K562 (cell line): ENCODE results near the gene MYLIP. TPM values are rescaled to one million over a fixed set of nuclear protein-coding genes. Genes with fewer than 3 reads are reported as not detected.

Experiments
- BRCA1 ChIP-seq, 2 experiments: fragments of 450-650 bp in 1 of 2; sonication (generic) in 1 of 2; formaldehyde crosslinking in 1 of 2; IDR thresholded peaks; 2 replicates each; pipeline versions ENCODE4 v1.5.0 to v1.6.1; 2017 to 2020; ENCODE audit warnings: mild to moderate bottlenecking in 1 of 2, missing genetic modification reagents in 1 of 2
- BRF1 ChIP-seq: IDR thresholded peaks from 3 replicates; pipeline ENCODE4 v1.6.1; 2011; ENCODE audit warnings: borderline replicate concordance, mild to moderate bottlenecking; ENCODE audit not compliant: insufficient read length; ENCODE audit errors: extremely low read depth
- FOXJ3 ChIP-seq: sonication (generic); formaldehyde crosslinking; IDR thresholded peaks from 2 replicates; pipeline ENCODE4 v1.4.0; 2020; ENCODE audit warnings: mild to moderate bottlenecking, missing genetic modification reagents
- HOXB6 ChIP-seq: fragments of 250-450 bp; sonication (Bioruptor Pico); IDR thresholded peaks from 2 replicates; pipeline ENCODE4 v1.5.1; 2022; ENCODE audit warnings: mild to moderate bottlenecking, borderline replicate concordance
- MYC ChIP-seq, 2 experiments: fragments of 250-450 bp in 1 of 2; sonication (Bioruptor Pico) in 1 of 2; IDR thresholded peaks; 2 replicates each; pipeline versions ENCODE4 v1.5.1 to v1.6.1; 2012 to 2021; ENCODE audit warnings: low read depth in 2 of 2, borderline replicate concordance in 1 of 2, improper control_type of control experiment in 1 of 2, low read length in 1 of 2, mild to moderate bottlenecking in 1 of 2, moderate library complexity in 1 of 2
- NBN ChIP-seq: fragments of 450-650 bp; IDR thresholded peaks from 2 replicates; pipeline ENCODE4 v1.6.1; 2016; ENCODE audit warnings: low read depth, mild to moderate bottlenecking
- POLR2AphosphoS5 ChIP-seq: IDR thresholded peaks from 2 replicates; pipeline ENCODE4 v1.6.1; 2011; ENCODE audit warnings: mild to moderate bottlenecking, low read depth, low read length, moderate library complexity; ENCODE audit not compliant: control insufficient read depth, insufficient read depth
- SETDB1 ChIP-seq: IDR thresholded peaks from one replicate; pipeline ENCODE4 v1.6.1; 2012; ENCODE audit warnings: low read length, control low read depth, inconsistent platforms
- SRSF1 ChIP-seq: fragments of 200-400 bp; formaldehyde crosslinking; IDR thresholded peaks from 2 replicates; pipeline ENCODE4 v1.6.1; 2017; ENCODE audit warnings: mild to moderate bottlenecking, low read depth, low read length, moderate library complexity
- TEAD2 ChIP-seq: fragments of 450-650 bp; IDR thresholded peaks from 2 replicates; pipeline ENCODE4 v1.6.1; 2016; ENCODE audit warnings: missing genetic modification characterization, control low read depth, missing compliant biosample characterization
- TRIM24 ChIP-seq, 2 experiments: fragments of 450-650 bp; IDR thresholded peaks; 2 replicates each; pipeline ENCODE4 v1.6.1; 2016
- U2AF1 ChIP-seq: fragments of 200-400 bp; formaldehyde crosslinking; optimal IDR thresholded peaks from 2 replicates; pipeline ENCODE3; 2017; ENCODE audit warnings: mild to moderate bottlenecking, low read depth, low read length, moderate library complexity
- ZC3H4 ChIP-seq: sonication (generic); formaldehyde crosslinking; IDR thresholded peaks from 2 replicates; pipeline ENCODE4 v1.9.0; 2021; ENCODE audit warnings: missing genetic modification reagents, borderline replicate concordance
- ZNF347 ChIP-seq: fragments of 450-650 bp; formaldehyde crosslinking; IDR thresholded peaks from 2 replicates; pipeline ENCODE4 v1.4.0; 2020; ENCODE audit warnings: low read depth, mild to moderate bottlenecking, moderate library complexity
- ZNF644 ChIP-seq: fragments of 200-800 bp; sonication (Bioruptor generic); IDR thresholded peaks from 2 replicates; pipeline ENCODE4 v1.6.1; 2016; ENCODE audit warnings: low read depth, missing genetic modification characterization, missing compliant biosample characterization
- polyA plus RNA-seq, 8 experiments: library from polyadenylated mRNA; depleted of rRNA in 4 of 8; stranded (reverse) in 5 of 8; unstranded in 3 of 8; fragments of >200 nt; fragmentation: Nextera tagmentation in 2 of 8; fragmentation: Illumina TruSeq in 1 of 8; extraction: Ambion mirVana in 2 of 8; extraction: Trizol in 1 of 8; gene quantifications; 2 replicates each; pipeline versions ENCODE4 v1.2.1 to v1.2.3, GENCODE V29; 2011 to 2014; ENCODE audit warnings: inconsistent platforms in 1 of 8, missing spikeins in 1 of 8
- total RNA-seq, 7 experiments: library from RNA; depleted of rRNA in 6 of 7; stranded (reverse); fragments of >200 nt in 6 of 7; fragmentation: Illumina TruSeq in 2 of 7; extraction: Trizol in 2 of 7; gene quantifications; 2 replicates each; pipeline versions ENCODE4 v1.2.1 to v1.2.3, GENCODE V29; 2011 to 2021; ENCODE audit warnings: low replicate concordance in 1 of 7
- TF ChIP-seq, protein P1 (sequence below): sonication (generic); formaldehyde crosslinking; IDR thresholded peaks from 2 replicates; pipeline ENCODE4 v1.8.0; 2023; ENCODE audit warnings: mild to moderate bottlenecking, missing genetic modification reagents
- TF ChIP-seq, protein P2 (sequence below): IDR thresholded peaks from 2 replicates; pipeline ENCODE4 v1.6.1; 2011; ENCODE audit warnings: borderline replicate concordance, low read depth, mild to moderate bottlenecking, moderate library complexity, low read length; ENCODE audit not compliant: insufficient read depth, poor library complexity, severe bottlenecking
- TF ChIP-seq, protein P3 (sequence below), 3 experiments: fragments of 200-800 bp in 1 of 3; sonication (Bioruptor generic) in 1 of 3; sonication (generic) in 1 of 3; formaldehyde crosslinking in 1 of 3; IDR thresholded peaks; 2 replicates each; pipeline versions ENCODE4 v1.6.1 to v1.8.0; 2016 to 2022; ENCODE audit warnings: mild to moderate bottlenecking in 2 of 3, missing compliant biosample characterization in 2 of 3, missing genetic modification characterization in 2 of 3, missing genetic modification reagents in 1 of 3
- TF ChIP-seq, protein P4 (sequence below): fragments of 250-450 bp; sonication (Bioruptor Pico); IDR thresholded peaks from 2 replicates; pipeline ENCODE4 v1.5.0; 2022; ENCODE audit warnings: mild to moderate bottlenecking

MYLIP gene
- total and polyA plus RNA-seq, 9 of the 15 experiments (the other 6 are each of a cell fraction or from before 2014, with no cell fraction given), result 10.8 to 43.5 (median 31.5) TPM

DNA sequence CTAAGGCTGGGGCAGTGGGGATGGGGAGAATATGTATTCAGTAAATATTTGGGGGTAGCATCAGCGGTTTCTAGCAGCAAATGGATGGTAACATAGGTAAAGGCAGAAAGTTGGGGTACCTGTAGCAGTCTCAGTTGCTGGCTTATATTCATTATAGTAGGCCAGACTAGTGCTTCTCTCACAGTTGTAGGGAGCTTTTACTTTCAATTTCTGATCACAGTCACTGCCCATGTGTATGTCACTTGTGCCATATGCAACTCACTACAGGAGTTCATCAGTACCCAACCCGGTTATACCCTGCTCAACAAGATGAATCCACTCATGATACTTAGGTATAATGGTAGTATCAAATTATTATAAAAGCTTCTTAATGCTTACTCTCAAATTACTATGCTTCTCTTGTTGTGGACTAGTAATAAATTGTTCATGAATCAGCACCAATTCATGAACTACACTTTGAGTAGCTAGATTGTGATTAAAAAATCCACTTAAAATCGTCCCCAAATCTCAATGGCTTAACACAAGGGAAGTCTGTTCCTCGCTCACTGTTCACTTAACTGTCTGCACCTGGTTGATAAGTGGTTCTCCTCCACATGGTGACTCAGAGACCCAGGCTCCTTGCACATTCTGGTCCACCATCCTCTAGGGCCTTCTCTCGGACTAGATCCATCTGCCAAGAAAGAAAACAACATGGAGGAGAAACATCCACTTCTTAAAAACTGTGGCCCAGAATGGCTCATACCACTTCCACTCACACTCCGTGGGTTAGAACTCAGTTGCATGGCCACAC is 31.3 kb upstream of the MYLIP start (continued):
- TF ChIP-seq POLR2AphosphoS5 (peak; percentile 41; the same call in 1 of the 2 replicates), ZC3H4 (CRISPR knock-in tag) (no peak), BRCA1 (IDR thresholded peaks at IDR 0.05) (no peak), BRCA1 (CRISPR knock-in tag; IDR thresholded peaks at IDR 0.05) (no peak), SRSF1 (no peak), TRIM24 (IDR thresholded peaks at IDR 0.05) (peak; percentile 79 to 80), FOXJ3 (CRISPR knock-in tag) (no peak), ZNF347 (CRISPR knock-in tag) (no peak), BRF1 (no peak), TEAD2 (no peak), MYC (IDR thresholded peaks at IDR 0.05; ENCODE audit: low read depth, low read length) (no peak), MYC (CRISPR knock-in tag; IDR thresholded peaks at IDR 0.05; ENCODE audit: borderline replicate concordance, low read depth) (no peak), U2AF1 (no peak), SETDB1 (no peak), ZNF644 (tag) (no peak), NBN (no peak), HOXB6 (no peak)
- TF ChIP-seq, protein P1, sequence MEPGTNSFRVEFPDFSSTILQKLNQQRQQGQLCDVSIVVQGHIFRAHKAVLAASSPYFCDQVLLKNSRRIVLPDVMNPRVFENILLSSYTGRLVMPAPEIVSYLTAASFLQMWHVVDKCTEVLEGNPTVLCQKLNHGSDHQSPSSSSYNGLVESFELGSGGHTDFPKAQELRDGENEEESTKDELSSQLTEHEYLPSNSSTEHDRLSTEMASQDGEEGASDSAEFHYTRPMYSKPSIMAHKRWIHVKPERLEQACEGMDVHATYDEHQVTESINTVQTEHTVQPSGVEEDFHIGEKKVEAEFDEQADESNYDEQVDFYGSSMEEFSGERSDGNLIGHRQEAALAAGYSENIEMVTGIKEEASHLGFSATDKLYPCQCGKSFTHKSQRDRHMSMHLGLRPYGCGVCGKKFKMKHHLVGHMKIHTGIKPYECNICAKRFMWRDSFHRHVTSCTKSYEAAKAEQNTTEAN (CRISPR knock-in tag), result no peak
- TF ChIP-seq, protein P2, sequence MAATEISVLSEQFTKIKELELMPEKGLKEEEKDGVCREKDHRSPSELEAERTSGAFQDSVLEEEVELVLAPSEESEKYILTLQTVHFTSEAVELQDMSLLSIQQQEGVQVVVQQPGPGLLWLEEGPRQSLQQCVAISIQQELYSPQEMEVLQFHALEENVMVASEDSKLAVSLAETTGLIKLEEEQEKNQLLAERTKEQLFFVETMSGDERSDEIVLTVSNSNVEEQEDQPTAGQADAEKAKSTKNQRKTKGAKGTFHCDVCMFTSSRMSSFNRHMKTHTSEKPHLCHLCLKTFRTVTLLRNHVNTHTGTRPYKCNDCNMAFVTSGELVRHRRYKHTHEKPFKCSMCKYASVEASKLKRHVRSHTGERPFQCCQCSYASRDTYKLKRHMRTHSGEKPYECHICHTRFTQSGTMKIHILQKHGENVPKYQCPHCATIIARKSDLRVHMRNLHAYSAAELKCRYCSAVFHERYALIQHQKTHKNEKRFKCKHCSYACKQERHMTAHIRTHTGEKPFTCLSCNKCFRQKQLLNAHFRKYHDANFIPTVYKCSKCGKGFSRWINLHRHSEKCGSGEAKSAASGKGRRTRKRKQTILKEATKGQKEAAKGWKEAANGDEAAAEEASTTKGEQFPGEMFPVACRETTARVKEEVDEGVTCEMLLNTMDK, result no peak
- TF ChIP-seq, protein P3, sequence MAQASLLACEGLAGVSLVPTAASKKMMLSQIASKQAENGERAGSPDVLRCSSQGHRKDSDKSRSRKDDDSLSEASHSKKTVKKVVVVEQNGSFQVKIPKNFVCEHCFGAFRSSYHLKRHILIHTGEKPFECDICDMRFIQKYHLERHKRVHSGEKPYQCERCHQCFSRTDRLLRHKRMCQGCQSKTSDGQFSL (CRISPR knock-in tag; IDR thresholded peaks at IDR 0.05), result no peak
- TF ChIP-seq, protein P3 (tag; IDR thresholded peaks at IDR 0.05), result no peak
- TF ChIP-seq, protein P4, sequence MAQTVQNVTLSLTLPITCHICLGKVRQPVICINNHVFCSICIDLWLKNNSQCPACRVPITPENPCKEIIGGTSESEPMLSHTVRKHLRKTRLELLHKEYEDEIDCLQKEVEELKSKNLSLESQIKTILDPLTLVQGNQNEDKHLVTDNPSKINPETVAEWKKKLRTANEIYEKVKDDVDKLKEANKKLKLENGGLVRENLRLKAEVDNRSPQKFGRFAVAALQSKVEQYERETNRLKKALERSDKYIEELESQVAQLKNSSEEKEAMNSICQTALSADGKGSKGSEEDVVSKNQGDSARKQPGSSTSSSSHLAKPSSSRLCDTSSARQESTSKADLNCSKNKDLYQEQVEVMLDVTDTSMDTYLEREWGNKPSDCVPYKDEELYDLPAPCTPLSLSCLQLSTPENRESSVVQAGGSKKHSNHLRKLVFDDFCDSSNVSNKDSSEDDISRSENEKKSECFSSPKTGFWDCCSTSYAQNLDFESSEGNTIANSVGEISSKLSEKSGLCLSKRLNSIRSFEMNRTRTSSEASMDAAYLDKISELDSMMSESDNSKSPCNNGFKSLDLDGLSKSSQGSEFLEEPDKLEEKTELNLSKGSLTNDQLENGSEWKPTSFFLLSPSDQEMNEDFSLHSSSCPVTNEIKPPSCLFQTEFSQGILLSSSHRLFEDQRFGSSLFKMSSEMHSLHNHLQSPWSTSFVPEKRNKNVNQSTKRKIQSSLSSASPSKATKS, result no peak
